ENCODE results near the gene AATF.

The AATF gene

GRCh38 chr17:36942631-36943125 is 6.1 kb upstream of the AATF start:
- DNase-seq = no peak

GRCh38 chr17:36943250-36944191 is 5.2 kb upstream of the AATF start:
- no peak for DNase-seq

GRCh38 chr17:36944553-36944952 is 4.2 kb upstream of the AATF start:
- no peak for DNase-seq

GRCh38 chr17:36945140-36945539 is 3.6 kb upstream of the AATF start:
- DNase-seq = no peak

GRCh38 chr17:36945959-36946725 is 2.6 kb upstream of the AATF start:
- no peak for DNase-seq

GRCh38 chr17:36946726-36947091 is 2.0 kb upstream of the AATF start:
- no peak for DNase-seq

GRCh38 chr17:36947922-36948716 is 635 bp upstream of the AATF start:
- DNase-seq = peak; percentile 74 to 83 (median 77)

- no peak for DNase-seq
Measured at GRCh38 chr17:36949461-36949927, 740 bp downstream of the AATF start.

- DNase-seq = no peak
Measured at GRCh38 chr17:36950027-36950426, 1.3 kb downstream of the AATF start.

GRCh38 chr17:36951084-36951789 is 2.5 kb downstream of the AATF start:
- DNase-seq = no peak

- DNase-seq = no peak
Measured at GRCh38 chr17:36971508-36971907, 22.8 kb downstream of the AATF start.

GRCh38 chr17:36972186-36972700 is 23.5 kb downstream of the AATF start:
- DNase-seq = peak in 2 of 3 experiments; percentile 6 to 66

- no peak for DNase-seq
Measured at GRCh38 chr17:36972905-36973304, 24.2 kb downstream of the AATF start.

- no peak for DNase-seq
Measured at GRCh38 chr17:36975922-36976515, 27.3 kb downstream of the AATF start.

- no peak for DNase-seq
Measured at GRCh38 chr17:36977066-36977465, 28.3 kb downstream of the AATF start.

- DNase-seq = no peak
Measured at GRCh38 chr17:36977568-36977967, 28.8 kb downstream of the AATF start.

- no peak for DNase-seq
Measured at GRCh38 chr17:36978810-36979564, 30.2 kb downstream of the AATF start.

- no peak for DNase-seq
Measured at GRCh38 chr17:36979565-36979941, 30.8 kb downstream of the AATF start.

GRCh38 chr17:36980280-36980761 is 31.6 kb downstream of the AATF start:
- DNase-seq = peak in 2 of 3 experiments; percentile 20 to 32

GRCh38 chr17:36983618-36984017 is 34.9 kb downstream of the AATF start:
- DNase-seq = no peak

GRCh38 chr17:36989173-36989572 is 40.4 kb downstream of the AATF start:
- no peak for DNase-seq

All from NCI-H1417 (cell line).